ENCODE measurements around the gene TRAF3IP1.

DNA sequence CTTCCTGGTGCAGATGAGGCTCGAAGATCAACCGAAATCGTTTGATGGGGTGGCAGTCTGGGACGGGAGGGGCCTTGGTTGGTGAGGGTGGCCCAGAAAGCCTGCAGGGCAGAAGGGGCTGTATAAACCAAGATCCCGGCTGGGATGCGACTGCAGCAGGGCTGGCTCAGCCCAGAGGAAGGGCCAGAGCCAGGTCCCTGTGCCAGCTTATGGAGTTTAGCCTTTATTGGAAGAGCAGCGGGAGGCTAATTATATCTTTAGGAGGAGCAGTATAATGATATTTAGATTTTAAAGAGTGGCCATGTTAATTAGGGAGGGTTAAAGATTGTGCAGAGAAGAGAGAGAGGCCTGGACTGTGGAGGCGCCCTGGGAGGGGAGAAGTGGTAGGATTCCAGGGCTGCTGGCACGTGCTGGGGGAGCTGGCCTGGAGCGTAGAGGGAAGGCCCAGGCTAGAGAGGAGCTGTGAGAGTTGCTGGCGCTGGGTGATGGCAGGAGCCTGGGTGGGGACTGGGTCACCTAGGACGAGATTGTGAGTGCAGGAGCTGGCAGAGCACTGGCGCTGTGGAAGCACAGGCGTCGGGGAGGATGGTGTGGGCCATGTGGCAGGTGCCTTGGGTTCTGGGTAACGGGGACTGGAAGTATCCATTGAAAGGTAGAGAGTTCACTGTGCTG lies 25.1 kb downstream of the TRAF3IP1 start:
- TF ChIP-seq SP1 (IDR thresholded peaks at IDR 0.05) (no peak), JUND (IDR thresholded peaks at IDR 0.05) (no peak), EGR1 (IDR thresholded peaks at IDR 0.05; ENCODE audit: low read depth in 2 of 2) (no peak), RAD21 (IDR thresholded peaks at IDR 0.05) (no peak), NR2F2 (IDR thresholded peaks at IDR 0.05) (no peak)
- TF ChIP-seq, protein P1, sequence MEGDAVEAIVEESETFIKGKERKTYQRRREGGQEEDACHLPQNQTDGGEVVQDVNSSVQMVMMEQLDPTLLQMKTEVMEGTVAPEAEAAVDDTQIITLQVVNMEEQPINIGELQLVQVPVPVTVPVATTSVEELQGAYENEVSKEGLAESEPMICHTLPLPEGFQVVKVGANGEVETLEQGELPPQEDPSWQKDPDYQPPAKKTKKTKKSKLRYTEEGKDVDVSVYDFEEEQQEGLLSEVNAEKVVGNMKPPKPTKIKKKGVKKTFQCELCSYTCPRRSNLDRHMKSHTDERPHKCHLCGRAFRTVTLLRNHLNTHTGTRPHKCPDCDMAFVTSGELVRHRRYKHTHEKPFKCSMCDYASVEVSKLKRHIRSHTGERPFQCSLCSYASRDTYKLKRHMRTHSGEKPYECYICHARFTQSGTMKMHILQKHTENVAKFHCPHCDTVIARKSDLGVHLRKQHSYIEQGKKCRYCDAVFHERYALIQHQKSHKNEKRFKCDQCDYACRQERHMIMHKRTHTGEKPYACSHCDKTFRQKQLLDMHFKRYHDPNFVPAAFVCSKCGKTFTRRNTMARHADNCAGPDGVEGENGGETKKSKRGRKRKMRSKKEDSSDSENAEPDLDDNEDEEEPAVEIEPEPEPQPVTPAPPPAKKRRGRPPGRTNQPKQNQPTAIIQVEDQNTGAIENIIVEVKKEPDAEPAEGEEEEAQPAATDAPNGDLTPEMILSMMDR (IDR thresholded peaks at IDR 0.05; ENCODE audit: low read depth, low read length, missing input control), result no peak
- TF ChIP-seq, protein P2, sequence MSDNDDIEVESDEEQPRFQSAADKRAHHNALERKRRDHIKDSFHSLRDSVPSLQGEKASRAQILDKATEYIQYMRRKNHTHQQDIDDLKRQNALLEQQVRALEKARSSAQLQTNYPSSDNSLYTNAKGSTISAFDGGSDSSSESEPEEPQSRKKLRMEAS (IDR thresholded peaks at IDR 0.05), result no peak
- TF ChIP-seq, protein P3, sequence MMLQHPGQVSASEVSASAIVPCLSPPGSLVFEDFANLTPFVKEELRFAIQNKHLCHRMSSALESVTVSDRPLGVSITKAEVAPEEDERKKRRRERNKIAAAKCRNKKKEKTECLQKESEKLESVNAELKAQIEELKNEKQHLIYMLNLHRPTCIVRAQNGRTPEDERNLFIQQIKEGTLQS (IDR thresholded peaks at IDR 0.05), result no peak
- TF ChIP-seq, protein P4, sequence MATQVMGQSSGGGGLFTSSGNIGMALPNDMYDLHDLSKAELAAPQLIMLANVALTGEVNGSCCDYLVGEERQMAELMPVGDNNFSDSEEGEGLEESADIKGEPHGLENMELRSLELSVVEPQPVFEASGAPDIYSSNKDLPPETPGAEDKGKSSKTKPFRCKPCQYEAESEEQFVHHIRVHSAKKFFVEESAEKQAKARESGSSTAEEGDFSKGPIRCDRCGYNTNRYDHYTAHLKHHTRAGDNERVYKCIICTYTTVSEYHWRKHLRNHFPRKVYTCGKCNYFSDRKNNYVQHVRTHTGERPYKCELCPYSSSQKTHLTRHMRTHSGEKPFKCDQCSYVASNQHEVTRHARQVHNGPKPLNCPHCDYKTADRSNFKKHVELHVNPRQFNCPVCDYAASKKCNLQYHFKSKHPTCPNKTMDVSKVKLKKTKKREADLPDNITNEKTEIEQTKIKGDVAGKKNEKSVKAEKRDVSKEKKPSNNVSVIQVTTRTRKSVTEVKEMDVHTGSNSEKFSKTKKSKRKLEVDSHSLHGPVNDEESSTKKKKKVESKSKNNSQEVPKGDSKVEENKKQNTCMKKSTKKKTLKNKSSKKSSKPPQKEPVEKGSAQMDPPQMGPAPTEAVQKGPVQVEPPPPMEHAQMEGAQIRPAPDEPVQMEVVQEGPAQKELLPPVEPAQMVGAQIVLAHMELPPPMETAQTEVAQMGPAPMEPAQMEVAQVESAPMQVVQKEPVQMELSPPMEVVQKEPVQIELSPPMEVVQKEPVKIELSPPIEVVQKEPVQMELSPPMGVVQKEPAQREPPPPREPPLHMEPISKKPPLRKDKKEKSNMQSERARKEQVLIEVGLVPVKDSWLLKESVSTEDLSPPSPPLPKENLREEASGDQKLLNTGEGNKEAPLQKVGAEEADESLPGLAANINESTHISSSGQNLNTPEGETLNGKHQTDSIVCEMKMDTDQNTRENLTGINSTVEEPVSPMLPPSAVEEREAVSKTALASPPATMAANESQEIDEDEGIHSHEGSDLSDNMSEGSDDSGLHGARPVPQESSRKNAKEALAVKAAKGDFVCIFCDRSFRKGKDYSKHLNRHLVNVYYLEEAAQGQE (IDR thresholded peaks at IDR 0.05), result no peak
- TF ChIP-seq, protein P5, sequence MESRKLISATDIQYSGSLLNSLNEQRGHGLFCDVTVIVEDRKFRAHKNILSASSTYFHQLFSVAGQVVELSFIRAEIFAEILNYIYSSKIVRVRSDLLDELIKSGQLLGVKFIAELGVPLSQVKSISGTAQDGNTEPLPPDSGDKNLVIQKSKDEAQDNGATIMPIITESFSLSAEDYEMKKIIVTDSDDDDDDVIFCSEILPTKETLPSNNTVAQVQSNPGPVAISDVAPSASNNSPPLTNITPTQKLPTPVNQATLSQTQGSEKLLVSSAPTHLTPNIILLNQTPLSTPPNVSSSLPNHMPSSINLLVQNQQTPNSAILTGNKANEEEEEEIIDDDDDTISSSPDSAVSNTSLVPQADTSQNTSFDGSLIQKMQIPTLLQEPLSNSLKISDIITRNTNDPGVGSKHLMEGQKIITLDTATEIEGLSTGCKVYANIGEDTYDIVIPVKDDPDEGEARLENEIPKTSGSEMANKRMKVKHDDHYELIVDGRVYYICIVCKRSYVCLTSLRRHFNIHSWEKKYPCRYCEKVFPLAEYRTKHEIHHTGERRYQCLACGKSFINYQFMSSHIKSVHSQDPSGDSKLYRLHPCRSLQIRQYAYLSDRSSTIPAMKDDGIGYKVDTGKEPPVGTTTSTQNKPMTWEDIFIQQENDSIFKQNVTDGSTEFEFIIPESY (IDR thresholded peaks at IDR 0.05), result no peak

Data from liver (tissue), 3 donors.